Measurements from ENCODE around the gene GMEB2.
A peak's percentile ranks its signal among the peaks of the same experiment; 100 is the strongest.
"Not testable (repeated sequence)": the region's sequence is repeated elsewhere in the genome, so short reads cannot be mapped to it uniquely, and the experiment has no call there.

GMEB2 gene

GRCh38 chr20:63568170-63568981, 58.5 kb downstream of the GMEB2 start:
- DNase-seq = peak in 1 of 3 donors; percentile 48

GRCh38 chr20:63567386-63568169, 59.3 kb downstream of the GMEB2 start:
- DNase-seq = peak; percentile 91 to 93 (median 91)

- no peak for DNase-seq
Observed at GRCh38 chr20:63567136-63567385, 59.8 kb downstream of the GMEB2 start.

DNA sequence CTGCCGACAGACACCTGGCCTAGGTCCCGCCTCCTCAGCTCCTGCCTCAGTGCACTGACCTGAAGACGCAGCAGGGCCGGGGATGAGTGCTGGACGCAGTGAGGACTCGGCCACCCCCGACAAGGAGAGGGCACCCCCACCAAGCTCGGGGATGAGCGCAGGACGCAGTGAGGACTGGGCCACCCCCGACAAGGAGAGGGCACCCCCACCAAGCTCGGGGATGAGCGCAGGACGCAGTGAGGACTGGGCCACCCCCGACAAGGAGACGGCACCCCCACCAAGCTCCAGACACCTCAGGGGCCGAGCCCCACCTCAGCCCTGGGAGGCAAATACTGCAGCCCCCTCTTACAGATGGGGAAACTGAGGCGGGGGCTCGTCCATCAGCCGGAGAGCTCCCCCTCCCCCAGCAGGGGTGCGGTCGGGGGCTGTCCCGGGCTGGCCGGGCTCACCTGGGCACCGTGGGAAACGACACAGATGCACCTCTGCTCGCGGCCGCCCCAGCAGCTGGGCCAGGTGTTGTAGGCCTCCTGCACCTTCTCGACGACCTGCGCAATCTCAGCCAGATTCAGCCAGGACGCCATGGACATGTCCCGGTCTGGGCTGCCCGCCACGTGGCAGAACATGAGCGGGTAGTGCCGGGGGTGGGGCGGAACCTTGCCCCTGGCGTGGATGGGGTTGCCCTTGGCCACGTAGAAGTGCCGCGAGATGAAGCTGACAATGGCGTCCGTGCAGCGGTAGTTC, 60.3 kb downstream of the GMEB2 start:
- no peak for DNase-seq

GRCh38 chr20:63565699-63566335, 61.1 kb downstream of the GMEB2 start:
- no peak for DNase-seq

GRCh38 chr20:63565021-63565698, 61.7 kb downstream of the GMEB2 start:
- no peak for DNase-seq

- DNase-seq = no peak
Observed at GRCh38 chr20:63564036-63564810, 62.7 kb downstream of the GMEB2 start.

GRCh38 chr20:63563225-63563935, 63.5 kb downstream of the GMEB2 start:
- no peak for DNase-seq

- DNase-seq = no peak
Observed at GRCh38 chr20:63562461-63563224, 64.3 kb downstream of the GMEB2 start.

GRCh38 chr20:63561624-63562396, 65.1 kb downstream of the GMEB2 start:
- DNase-seq = no peak

GRCh38 chr20:63560856-63561609, 65.9 kb downstream of the GMEB2 start:
- no peak for DNase-seq

GRCh38 chr20:63560333-63560805, 66.5 kb downstream of the GMEB2 start:
- no peak for DNase-seq

- DNase-seq = not testable (repeated sequence)
Observed at GRCh38 chr20:63559485-63560332, 67.2 kb downstream of the GMEB2 start.

- DNase-seq = no peak
Observed at GRCh38 chr20:63558804-63559484, 68.0 kb downstream of the GMEB2 start.

GRCh38 chr20:63557481-63557891, 69.4 kb downstream of the GMEB2 start:
- no peak for DNase-seq

DNA sequence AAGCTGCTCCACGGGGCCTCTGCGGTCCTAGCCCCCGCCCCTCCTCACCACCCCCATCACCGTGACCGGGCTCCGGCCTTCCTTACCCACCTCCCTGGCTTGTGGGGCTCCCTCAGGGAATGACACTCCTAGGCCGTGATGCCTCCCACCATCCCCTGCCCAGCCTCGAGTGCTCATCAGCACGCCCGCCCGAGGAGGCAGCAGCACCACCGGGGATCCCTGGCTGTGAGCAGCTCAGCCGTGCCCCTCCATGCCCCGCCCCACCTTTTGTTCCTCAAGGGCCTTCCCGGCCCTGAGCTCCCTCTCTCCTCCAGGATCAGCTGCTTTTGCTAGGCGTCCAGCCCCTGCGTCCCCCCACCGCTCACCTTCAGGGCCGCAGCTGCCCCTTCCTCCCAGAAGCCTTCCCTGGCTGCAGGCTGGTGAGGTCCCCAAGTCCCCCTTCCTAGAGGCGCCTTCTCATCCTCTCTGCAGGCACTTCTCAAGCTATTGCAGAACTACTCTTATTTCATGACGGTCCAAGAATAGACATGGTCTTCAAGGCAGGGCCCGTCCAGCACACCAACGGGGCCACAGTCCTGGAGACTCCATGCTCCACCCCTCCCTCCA, 69.9 kb downstream of the GMEB2 start:
- no peak for DNase-seq

Data from suppressor macrophage treated with lipopolysaccharide for 1 hour (primary cell).